HEK293 (cell line): Measurements from ENCODE around the gene SNX13.

ENCODE experiments used
- GLI2 ChIP-seq: fragments of 450-650 bp; formaldehyde crosslinking; IDR thresholded peaks from 2 replicates; pipeline ENCODE4; 2017; ENCODE audit warnings: missing biosample characterization, missing genetic modification characterization, low read depth, borderline replicate concordance
- OSR2 ChIP-seq: fragments of 450-650 bp; formaldehyde crosslinking; IDR thresholded peaks from 2 replicates; pipeline ENCODE4 v1.5.1; 2016; ENCODE audit warnings: missing biosample characterization, missing genetic modification characterization
- ZNF23 ChIP-seq: fragments of 450-650 bp; formaldehyde crosslinking; IDR thresholded peaks from 2 replicates; pipeline ENCODE4 v1.5.1; 2016; ENCODE audit warnings: missing biosample characterization, missing genetic modification characterization, borderline replicate concordance
- TF ChIP-seq, protein P1 (sequence below): fragments of 450-650 bp; formaldehyde crosslinking; IDR thresholded peaks from 2 replicates; pipeline ENCODE4 v1.5.1; 2016; ENCODE audit warnings: missing biosample characterization, missing genetic modification characterization
- TF ChIP-seq, protein P2 (sequence below): fragments of 450-650 bp; formaldehyde crosslinking; IDR thresholded peaks from 2 replicates; pipeline ENCODE4 v1.5.1; 2016; ENCODE audit warnings: missing biosample characterization, missing genetic modification characterization
- TF ChIP-seq, protein P3 (sequence below): fragments of 450-650 bp; formaldehyde crosslinking; IDR thresholded peaks from 2 replicates; pipeline ENCODE4 v1.5.1; 2016; ENCODE audit warnings: missing biosample characterization, missing genetic modification characterization
- TF ChIP-seq, protein P4 (sequence below): fragments of 450-650 bp; formaldehyde crosslinking; IDR thresholded peaks from 2 replicates; pipeline ENCODE4 v1.5.1; 2016; ENCODE audit warnings: missing biosample characterization, missing genetic modification characterization

DNA sequence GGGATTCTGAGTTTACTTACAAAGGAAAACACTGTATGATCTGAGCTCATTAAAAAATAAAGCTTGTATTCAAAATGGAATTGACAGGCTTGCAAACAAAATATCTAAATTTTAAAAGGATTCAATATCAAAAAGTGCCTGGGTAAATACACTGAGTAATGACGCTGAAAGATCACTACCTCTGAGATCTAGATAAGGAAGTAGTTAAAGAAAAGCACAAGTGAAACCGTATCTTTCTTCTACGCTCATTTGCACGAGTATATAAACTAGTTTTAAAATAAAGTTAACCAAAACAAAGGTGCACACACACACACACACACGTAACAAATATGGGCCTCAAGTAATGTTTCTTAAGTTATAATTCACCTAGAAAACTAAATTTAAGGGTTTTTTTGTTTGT, 93.4 kb downstream of the SNX13 start:
- TF ChIP-seq, protein P1, sequence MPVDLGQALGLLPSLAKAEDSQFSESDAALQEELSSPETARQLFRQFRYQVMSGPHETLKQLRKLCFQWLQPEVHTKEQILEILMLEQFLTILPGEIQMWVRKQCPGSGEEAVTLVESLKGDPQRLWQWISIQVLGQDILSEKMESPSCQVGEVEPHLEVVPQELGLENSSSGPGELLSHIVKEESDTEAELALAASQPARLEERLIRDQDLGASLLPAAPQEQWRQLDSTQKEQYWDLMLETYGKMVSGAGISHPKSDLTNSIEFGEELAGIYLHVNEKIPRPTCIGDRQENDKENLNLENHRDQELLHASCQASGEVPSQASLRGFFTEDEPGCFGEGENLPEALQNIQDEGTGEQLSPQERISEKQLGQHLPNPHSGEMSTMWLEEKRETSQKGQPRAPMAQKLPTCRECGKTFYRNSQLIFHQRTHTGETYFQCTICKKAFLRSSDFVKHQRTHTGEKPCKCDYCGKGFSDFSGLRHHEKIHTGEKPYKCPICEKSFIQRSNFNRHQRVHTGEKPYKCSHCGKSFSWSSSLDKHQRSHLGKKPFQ (tag by site-specific recombination): no peak
- no peak for TF ChIP-seq OSR2
- TF ChIP-seq, protein P2, sequence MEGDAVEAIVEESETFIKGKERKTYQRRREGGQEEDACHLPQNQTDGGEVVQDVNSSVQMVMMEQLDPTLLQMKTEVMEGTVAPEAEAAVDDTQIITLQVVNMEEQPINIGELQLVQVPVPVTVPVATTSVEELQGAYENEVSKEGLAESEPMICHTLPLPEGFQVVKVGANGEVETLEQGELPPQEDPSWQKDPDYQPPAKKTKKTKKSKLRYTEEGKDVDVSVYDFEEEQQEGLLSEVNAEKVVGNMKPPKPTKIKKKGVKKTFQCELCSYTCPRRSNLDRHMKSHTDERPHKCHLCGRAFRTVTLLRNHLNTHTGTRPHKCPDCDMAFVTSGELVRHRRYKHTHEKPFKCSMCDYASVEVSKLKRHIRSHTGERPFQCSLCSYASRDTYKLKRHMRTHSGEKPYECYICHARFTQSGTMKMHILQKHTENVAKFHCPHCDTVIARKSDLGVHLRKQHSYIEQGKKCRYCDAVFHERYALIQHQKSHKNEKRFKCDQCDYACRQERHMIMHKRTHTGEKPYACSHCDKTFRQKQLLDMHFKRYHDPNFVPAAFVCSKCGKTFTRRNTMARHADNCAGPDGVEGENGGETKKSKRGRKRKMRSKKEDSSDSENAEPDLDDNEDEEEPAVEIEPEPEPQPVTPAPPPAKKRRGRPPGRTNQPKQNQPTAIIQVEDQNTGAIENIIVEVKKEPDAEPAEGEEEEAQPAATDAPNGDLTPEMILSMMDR (tag by site-specific recombination): no peak
- TF ChIP-seq, protein P3, sequence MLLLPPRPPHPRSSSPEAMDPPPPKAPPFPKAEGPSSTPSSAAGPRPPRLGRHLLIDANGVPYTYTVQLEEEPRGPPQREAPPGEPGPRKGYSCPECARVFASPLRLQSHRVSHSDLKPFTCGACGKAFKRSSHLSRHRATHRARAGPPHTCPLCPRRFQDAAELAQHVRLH (tag by site-specific recombination): no peak
- TF ChIP-seq, protein P4, sequence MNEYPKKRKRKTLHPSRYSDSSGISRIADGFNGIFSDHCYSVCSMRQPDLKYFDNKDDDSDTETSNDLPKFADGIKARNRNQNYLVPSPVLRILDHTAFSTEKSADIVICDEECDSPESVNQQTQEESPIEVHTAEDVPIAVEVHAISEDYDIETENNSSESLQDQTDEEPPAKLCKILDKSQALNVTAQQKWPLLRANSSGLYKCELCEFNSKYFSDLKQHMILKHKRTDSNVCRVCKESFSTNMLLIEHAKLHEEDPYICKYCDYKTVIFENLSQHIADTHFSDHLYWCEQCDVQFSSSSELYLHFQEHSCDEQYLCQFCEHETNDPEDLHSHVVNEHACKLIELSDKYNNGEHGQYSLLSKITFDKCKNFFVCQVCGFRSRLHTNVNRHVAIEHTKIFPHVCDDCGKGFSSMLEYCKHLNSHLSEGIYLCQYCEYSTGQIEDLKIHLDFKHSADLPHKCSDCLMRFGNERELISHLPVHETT (tag by site-specific recombination): no peak
- TF ChIP-seq GLI2 (tag by site-specific recombination): no peak
- no peak for TF ChIP-seq ZNF23 (tag by site-specific recombination)
